Epithelial cell of proximal tubule (primary cell): Measurements from ENCODE around the gene RFC1. TPM values are rescaled to one million over a fixed set of nuclear protein-coding genes. Genes with fewer than 3 reads are reported as not detected.

Experiments
- DNase-seq: peaks from one replicate; pipeline ENCODE4 v3.0.0-alpha.2; 2011; ENCODE audit warnings: low read depth
- H3K4me3 ChIP-seq: 2 replicates; pipeline ENCODE4 v1.5.1; 2011; ENCODE audit warnings: low read depth, mild to moderate bottlenecking, low read length
- total RNA-seq: library from RNA; depleted of rRNA; stranded (reverse); fragments of >200 nt; gene quantifications from 2 replicates; pipeline ENCODE4 v1.2.3, GENCODE V29; 2015
- TF ChIP-seq, protein P1 (sequence below): conservative IDR thresholded peaks from 2 replicates; pipeline ENCODE4 v1.5.1; 2012; ENCODE audit warnings: low read depth, mild to moderate bottlenecking, low read length

RFC1 gene
- total RNA-seq, 1 donor from 2014 or later = 39.6 TPM

DNA sequence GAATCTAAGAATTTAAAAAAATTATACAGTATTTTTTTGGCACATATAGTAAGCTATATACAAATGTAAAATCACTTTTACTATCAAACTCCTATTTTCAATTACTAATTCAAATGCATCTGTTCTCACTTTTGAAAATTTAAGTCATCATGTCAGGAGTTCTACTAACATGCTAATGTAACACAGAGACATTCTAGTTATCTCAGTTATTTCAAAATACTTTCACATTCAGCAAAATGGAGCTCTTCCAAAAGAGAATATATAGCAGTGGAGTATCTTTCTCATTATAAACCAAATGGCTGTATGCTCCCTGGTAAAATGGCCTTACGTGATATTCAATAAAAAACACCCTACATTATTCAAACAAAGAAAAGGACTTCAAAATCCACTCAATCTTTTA, 42.3 kb downstream of the RFC1 start:
- TF ChIP-seq, protein P1, sequence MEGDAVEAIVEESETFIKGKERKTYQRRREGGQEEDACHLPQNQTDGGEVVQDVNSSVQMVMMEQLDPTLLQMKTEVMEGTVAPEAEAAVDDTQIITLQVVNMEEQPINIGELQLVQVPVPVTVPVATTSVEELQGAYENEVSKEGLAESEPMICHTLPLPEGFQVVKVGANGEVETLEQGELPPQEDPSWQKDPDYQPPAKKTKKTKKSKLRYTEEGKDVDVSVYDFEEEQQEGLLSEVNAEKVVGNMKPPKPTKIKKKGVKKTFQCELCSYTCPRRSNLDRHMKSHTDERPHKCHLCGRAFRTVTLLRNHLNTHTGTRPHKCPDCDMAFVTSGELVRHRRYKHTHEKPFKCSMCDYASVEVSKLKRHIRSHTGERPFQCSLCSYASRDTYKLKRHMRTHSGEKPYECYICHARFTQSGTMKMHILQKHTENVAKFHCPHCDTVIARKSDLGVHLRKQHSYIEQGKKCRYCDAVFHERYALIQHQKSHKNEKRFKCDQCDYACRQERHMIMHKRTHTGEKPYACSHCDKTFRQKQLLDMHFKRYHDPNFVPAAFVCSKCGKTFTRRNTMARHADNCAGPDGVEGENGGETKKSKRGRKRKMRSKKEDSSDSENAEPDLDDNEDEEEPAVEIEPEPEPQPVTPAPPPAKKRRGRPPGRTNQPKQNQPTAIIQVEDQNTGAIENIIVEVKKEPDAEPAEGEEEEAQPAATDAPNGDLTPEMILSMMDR = no peak

DNA sequence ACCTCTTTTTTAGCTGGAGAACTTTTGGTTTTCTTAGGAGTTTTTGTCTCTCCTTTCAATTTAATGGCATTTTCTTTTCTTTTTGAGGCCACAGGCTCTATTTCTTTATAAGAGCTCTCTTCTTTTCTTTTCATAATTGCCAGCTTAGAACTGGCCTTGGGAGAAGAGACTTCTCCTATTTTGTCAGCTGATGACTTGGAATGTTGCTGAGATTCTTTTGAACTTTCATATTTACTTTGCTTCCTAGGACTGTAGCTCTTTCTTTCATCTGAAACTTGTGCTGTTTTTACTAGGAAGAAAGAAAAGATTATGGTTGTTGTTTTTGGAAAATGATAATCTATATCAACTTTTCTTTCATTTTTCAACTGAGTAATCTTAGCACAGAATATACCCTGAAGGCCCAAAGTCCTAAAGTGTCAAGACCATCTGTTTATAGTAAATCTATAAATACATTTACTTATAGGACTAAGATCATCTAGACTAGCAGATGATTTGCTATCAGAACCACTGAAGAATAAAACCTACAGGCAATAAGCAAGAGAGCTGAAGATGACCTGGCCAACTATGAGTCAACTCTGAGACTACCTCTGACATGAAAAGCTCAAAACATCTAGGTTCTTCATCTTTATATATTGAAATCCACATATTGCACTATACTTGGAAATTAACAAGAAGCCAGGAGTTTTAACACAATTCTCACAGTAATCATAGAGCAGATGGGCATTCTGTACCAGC, 45.6 kb downstream of the RFC1 start:
- TF ChIP-seq, protein P1 = no peak
- H3K4me3 ChIP-seq = no peak overlapping the region
- no peak for DNase-seq

More for the DNA sequence above, 42.3 kb downstream of the RFC1 start:
- H3K4me3 ChIP-seq = no peak overlapping the region
- no peak for DNase-seq

DNA sequence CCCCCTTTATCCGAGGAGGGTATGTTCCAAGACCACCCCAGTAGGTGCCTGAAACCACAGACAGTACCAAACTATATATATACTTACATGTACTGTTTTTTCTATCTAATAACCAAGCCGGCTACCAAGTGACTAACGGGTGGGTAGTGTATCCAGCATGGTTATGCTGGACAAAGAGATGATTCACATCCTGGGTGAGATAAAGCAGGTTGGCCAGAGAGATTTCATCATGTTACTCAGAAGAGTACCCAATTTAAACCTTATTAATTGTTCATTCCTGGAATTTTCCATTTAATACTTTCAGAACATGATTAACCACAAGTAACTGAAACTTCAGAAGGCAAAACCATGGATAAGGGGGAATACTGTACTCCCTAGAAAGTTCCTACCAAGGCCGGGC, 46.5 kb downstream of the RFC1 start:
- H3K4me3 ChIP-seq = peak overlapping the region; percentile 34
- DNase-seq = peak; percentile 69
- TF ChIP-seq, protein P1 = no peak

DNA sequence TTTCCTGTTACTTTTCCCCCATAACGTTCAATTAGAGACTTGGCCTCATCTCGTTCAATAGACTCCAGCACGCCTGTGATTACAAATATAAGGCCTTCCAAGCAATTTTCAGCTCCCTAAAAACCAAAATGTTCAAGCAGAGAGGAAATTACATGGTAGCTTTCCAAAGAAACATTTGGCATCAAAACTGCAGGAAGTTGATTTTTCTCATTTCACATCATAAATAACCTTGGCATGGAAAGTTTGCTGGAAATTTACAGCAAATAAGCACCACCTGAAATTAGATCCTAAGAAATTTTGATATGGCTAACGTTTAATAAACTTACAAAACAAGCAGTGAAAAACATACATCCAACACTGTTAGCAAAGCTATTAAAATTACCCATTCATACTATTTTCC, 53.3 kb downstream of the RFC1 start:
- TF ChIP-seq, protein P1 = no peak
- H3K4me3 ChIP-seq = no peak overlapping the region
- DNase-seq = no peak

DNA sequence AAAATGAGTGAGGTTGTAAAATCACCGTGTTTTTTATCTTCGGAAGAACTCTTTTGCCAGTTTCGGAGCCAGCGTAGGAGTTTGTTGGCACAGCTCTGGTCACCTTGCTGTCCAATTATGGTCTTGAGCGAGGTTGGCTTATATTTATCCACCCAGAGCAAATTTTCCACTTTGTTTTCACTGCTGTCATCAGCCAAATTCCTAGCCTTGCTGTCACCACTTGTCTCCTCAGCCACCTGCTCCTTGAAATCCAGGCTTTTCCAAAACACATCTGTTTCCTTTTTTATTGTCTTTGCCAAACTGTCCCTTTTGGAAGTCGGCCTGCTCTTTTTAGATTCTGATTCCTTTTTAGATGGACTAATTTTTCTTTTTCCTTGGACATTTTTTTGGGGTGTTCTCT, 57.6 kb downstream of the RFC1 start:
- TF ChIP-seq, protein P1 = no peak
- H3K4me3 ChIP-seq = no peak overlapping the region
- DNase-seq = no peak

DNA sequence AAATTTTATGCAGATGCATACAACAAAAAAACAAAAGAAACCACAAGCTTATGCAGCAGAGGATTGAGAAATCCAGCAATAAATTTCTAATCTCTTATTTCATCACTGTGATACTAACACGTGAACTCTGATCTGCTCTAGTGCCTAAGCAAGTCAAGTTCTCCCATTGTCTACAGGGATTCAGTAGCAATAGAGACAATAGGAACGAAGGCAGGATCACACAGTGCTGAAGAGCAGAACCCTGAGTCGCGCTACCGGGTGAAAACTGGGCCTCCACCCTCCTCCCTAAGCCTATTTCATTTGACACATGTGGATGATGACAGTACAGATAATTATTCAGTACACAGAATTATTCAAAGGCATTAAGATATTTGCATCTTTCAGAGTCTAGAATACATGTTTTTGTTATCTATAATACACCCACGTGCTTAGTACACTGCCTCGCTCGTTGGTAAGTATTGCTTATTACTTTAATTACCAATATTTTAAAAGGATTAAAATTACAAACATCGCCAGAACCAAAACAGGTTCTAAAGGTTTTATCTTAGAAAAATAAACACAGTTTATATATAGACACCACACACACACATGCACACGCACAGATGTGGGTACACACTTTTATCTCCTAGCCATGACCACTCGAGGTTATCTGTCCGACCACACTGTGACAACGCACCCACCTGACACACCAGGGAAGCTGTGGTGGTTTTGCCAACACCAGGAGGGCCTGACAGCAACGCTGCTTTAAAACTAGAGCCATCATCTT, 60.1 kb downstream of the RFC1 start:
- no peak overlapping the region for H3K4me3 ChIP-seq
- TF ChIP-seq, protein P1 = no peak
- DNase-seq = no peak

DNA sequence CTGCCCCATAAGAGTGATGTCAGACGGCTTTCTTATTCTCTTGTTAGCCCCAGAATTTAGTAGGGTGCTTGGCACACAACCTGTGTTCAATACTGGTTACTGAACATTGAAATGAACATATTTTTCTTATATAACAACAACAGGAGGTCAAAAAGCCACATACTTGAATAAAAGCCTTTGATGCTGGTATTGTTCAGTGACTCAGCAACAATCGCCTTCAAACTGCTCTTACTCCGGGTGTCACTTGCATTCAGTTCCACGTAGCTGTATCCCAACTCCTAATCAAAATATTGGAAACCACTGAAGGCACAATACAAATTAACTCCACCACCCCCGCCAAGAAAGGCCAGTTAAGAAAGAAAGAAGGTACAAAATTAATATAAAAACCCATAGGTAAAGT, 61.5 kb downstream of the RFC1 start:
- no peak for DNase-seq
- H3K4me3 ChIP-seq = no peak overlapping the region
- TF ChIP-seq, protein P1 = no peak
